ENCODE measurements around the gene DCBLD1. TPM values are rescaled to one million over a fixed set of nuclear protein-coding genes. Genes with fewer than 3 reads are reported as not detected.
"Not testable (repeated sequence)": the region's sequence is repeated elsewhere in the genome, so short reads cannot be mapped to it uniquely, and the experiment has no call there.

The DCBLD1 gene
- polyA plus RNA-seq, 1 donor (not counting 4 experiments of a cell fraction or from before 2014, with no cell fraction given), result 21.7 TPM

GRCh38 chr6:117515326-117515725 lies 32.9 kb downstream of the DCBLD1 start:
- Histone ChIP-seq H3K4me1 (ENCODE audit: control insufficient read depth, extremely low read depth, insufficient read depth, low read length) (peaks cover 13% of the 10 kb centered on the region), H3K36me3 (ENCODE audit: control insufficient read depth in 2 of 2, extremely low read depth in 1 of 2, insufficient read depth in 2 of 2, low read length in 2 of 2) (peaks cover 0 to 3% of the 10 kb centered on the region in 2 experiments), H4K20me1 (ENCODE audit: control insufficient read depth, extremely low read depth, insufficient read depth, low read length) (no peaks in the 10 kb centered on the region), H3K9me3 (ENCODE audit: control insufficient read depth, low read depth, low read length) (no peaks in the 10 kb centered on the region), H3K27me3 (ENCODE audit: control insufficient read depth, extremely low read depth, insufficient read depth, low read length) (no peaks in the 10 kb centered on the region), H3K79me2 (ENCODE audit: control insufficient read depth, insufficient read depth, low read length) (peaks cover 2% of the 10 kb centered on the region), H3K4me3 (ENCODE audit: control insufficient read depth in 2 of 3, extremely low read depth in 1 of 3, insufficient read depth in 2 of 3, low read depth in 1 of 3, low read length in 3 of 3) (no peak overlapping the region), H3K27ac (ENCODE audit: control insufficient read depth, insufficient read depth, low read length) (no peak overlapping the region), H2AFZ (ENCODE audit: control insufficient read depth, low read length) (no peak overlapping the region), H3K4me2 (ENCODE audit: control insufficient read depth, extremely low read depth, insufficient read depth, low read depth, low read length) (no peak overlapping the region), H3K9ac (ENCODE audit: control insufficient read depth, extremely low read depth, insufficient read depth, low read length) (no peak overlapping the region), H3K9me1 (ENCODE audit: control insufficient read depth, extremely low read depth, insufficient read depth, low read length) (no peaks in the 10 kb centered on the region)
- DNase-seq (ENCODE audit: low read depth, low spot score) (no peak), FAIRE-seq (no peak)
- dilution Hi-C loops (cut with MboI; ENCODE audit: extremely low pct_ligation_motif_present, low sequenced_read_pairs), result no loop called here
- no peak for TF ChIP-seq CTCF (optimal IDR thresholded peaks at IDR 0.05 in 1 of 3, IDR thresholded peaks at IDR 0.05 in 1 of 3, conservative IDR thresholded peaks at IDR 0.05 in 1 of 3; ENCODE audit: extremely low read depth in 1 of 3, insufficient read depth in 2 of 3, low read length in 3 of 3)

GRCh38 chr6:117517995-117518394 lies 35.5 kb downstream of the DCBLD1 start:
- H3K79me2 ChIP-seq (ENCODE audit: control insufficient read depth, insufficient read depth, low read length); H3K27me3 ChIP-seq (ENCODE audit: control insufficient read depth, extremely low read depth, insufficient read depth, low read length); FAIRE-seq; H2AFZ ChIP-seq (ENCODE audit: control insufficient read depth, low read length); H3K9me3 ChIP-seq (ENCODE audit: control insufficient read depth, low read depth, low read length); dilution Hi-C loops (cut with MboI; ENCODE audit: extremely low pct_ligation_motif_present, low sequenced_read_pairs); H3K4me3 ChIP-seq (ENCODE audit: control insufficient read depth in 2 of 3, extremely low read depth in 1 of 3, insufficient read depth in 2 of 3, low read depth in 1 of 3, low read length in 3 of 3); H3K36me3 ChIP-seq (ENCODE audit: control insufficient read depth in 2 of 2, extremely low read depth in 1 of 2, insufficient read depth in 2 of 2, low read length in 2 of 2); H3K9ac ChIP-seq (ENCODE audit: control insufficient read depth, extremely low read depth, insufficient read depth, low read length); DNase-seq (ENCODE audit: low read depth, low spot score); H3K9me1 ChIP-seq (ENCODE audit: control insufficient read depth, extremely low read depth, insufficient read depth, low read length); H3K4me1 ChIP-seq (ENCODE audit: control insufficient read depth, extremely low read depth, insufficient read depth, low read length); H3K27ac ChIP-seq (ENCODE audit: control insufficient read depth, insufficient read depth, low read length); H3K4me2 ChIP-seq (ENCODE audit: control insufficient read depth, extremely low read depth, insufficient read depth, low read depth, low read length); H4K20me1 ChIP-seq (ENCODE audit: control insufficient read depth, extremely low read depth, insufficient read depth, low read length): not testable (repeated sequence)

- H4K20me1 ChIP-seq (ENCODE audit: control insufficient read depth, extremely low read depth, insufficient read depth, low read length), result no peaks in the 10 kb centered on the region
- H3K36me3 ChIP-seq (ENCODE audit: control insufficient read depth in 2 of 2, extremely low read depth in 1 of 2, insufficient read depth in 2 of 2, low read length in 2 of 2), result peaks cover 4% of the 10 kb centered on the region in 2 experiments
- dilution Hi-C loops (cut with MboI; ENCODE audit: extremely low pct_ligation_motif_present, low sequenced_read_pairs), result no loop called here
- no peaks in the 10 kb centered on the region for H3K27me3 ChIP-seq (ENCODE audit: control insufficient read depth, extremely low read depth, insufficient read depth, low read length)
- DNase-seq (ENCODE audit: low read depth, low spot score) (no peak), FAIRE-seq (no peak)
- H3K79me2 ChIP-seq (ENCODE audit: control insufficient read depth, insufficient read depth, low read length), result peaks cover 2% of the 10 kb centered on the region
- H3K4me2 ChIP-seq (ENCODE audit: control insufficient read depth, extremely low read depth, insufficient read depth, low read depth, low read length), result no peak overlapping the region
- TF ChIP-seq CTCF (optimal IDR thresholded peaks at IDR 0.05 in 1 of 3, IDR thresholded peaks at IDR 0.05 in 1 of 3, conservative IDR thresholded peaks at IDR 0.05 in 1 of 3; ENCODE audit: extremely low read depth in 1 of 3, insufficient read depth in 2 of 3, low read length in 3 of 3) (no peak), EZH2 (IDR thresholded peaks at IDR 0.05; ENCODE audit: low read length) (no peak)
- H3K9me1 ChIP-seq (ENCODE audit: control insufficient read depth, extremely low read depth, insufficient read depth, low read length), result no peaks in the 10 kb centered on the region
- H3K4me1 ChIP-seq (ENCODE audit: control insufficient read depth, extremely low read depth, insufficient read depth, low read length), result no peaks in the 10 kb centered on the region
- no peak overlapping the region for H2AFZ ChIP-seq (ENCODE audit: control insufficient read depth, low read length)
- H3K9me3 ChIP-seq (ENCODE audit: control insufficient read depth, low read depth, low read length), result no peaks in the 10 kb centered on the region
- H3K9ac ChIP-seq (ENCODE audit: control insufficient read depth, extremely low read depth, insufficient read depth, low read length), result no peak overlapping the region
- no peak overlapping the region for H3K4me3 ChIP-seq (ENCODE audit: control insufficient read depth in 2 of 3, extremely low read depth in 1 of 3, insufficient read depth in 2 of 3, low read depth in 1 of 3, low read length in 3 of 3)
- no peak overlapping the region for H3K27ac ChIP-seq (ENCODE audit: control insufficient read depth, insufficient read depth, low read length)
These were observed 36.4 kb downstream of the DCBLD1 start for GRCh38 chr6:117518870-117519269.

All from keratinocyte (primary cell).